Loucy (cell line): Measurements from ENCODE around the gene CCDC9.

Source experiments
- H2AFZ ChIP-seq: fragments of 200-600 bp; sonication (generic); 2 replicates; pipeline ENCODE4 v1.6.0; 2016; ENCODE audit warnings: antibody characterized with exemption, mild to moderate bottlenecking, low read length, moderate library complexity
- H3F3A ChIP-seq: fragments of 200-600 bp; 2 replicates; pipeline ENCODE4 v1.6.0; 2016; ENCODE audit warnings: antibody characterized with exemption, low read depth, mild to moderate bottlenecking
- H3K27me3 ChIP-seq: fragments of 200-600 bp; sonication (generic); 2 replicates; pipeline ENCODE4 v1.6.1; 2014; ENCODE audit warnings: low read length, mild to moderate bottlenecking; ENCODE audit not compliant: insufficient read depth, poor library complexity, severe bottlenecking
- H3K36me3 ChIP-seq: fragments of 200-600 bp; sonication (generic); 2 replicates; pipeline ENCODE4 v1.6.1; 2016; ENCODE audit warnings: low read length; ENCODE audit not compliant: insufficient read depth
- H3K4me1 ChIP-seq: fragments of 200-600 bp; sonication (generic); 2 replicates; pipeline ENCODE4 v1.5.1; 2014; ENCODE audit warnings: low read length, mild to moderate bottlenecking; ENCODE audit not compliant: insufficient read depth, poor library complexity, severe bottlenecking
- H3K4me2 ChIP-seq: fragments of 200-600 bp; sonication (generic); 2 replicates; pipeline ENCODE4 v1.6.0; 2014; ENCODE audit warnings: antibody characterized with exemption, low read length, low read depth, mild to moderate bottlenecking; ENCODE audit not compliant: poor library complexity, severe bottlenecking
- H3K4me3 ChIP-seq: fragments of 200-600 bp; sonication (generic); 2 replicates; pipeline ENCODE4 v1.5.1; 2014; ENCODE audit warnings: low read length, mild to moderate bottlenecking, mixed read lengths; ENCODE audit not compliant: poor library complexity, severe bottlenecking
- H3K79me2 ChIP-seq: fragments of 200-600 bp; sonication (generic); 2 replicates; pipeline ENCODE4 v1.6.1; 2014; ENCODE audit warnings: low read length; ENCODE audit not compliant: insufficient read depth
- H3K9ac ChIP-seq: fragments of 200-600 bp; sonication (generic); 2 replicates; pipeline ENCODE4 v1.6.0; 2014; ENCODE audit warnings: mild to moderate bottlenecking, low read depth, low read length, moderate library complexity; ENCODE audit not compliant: poor library complexity, severe bottlenecking
- H3K9me2 ChIP-seq: fragments of 200-600 bp; sonication (generic); replicated peaks from 2 replicates; pipeline ENCODE4 v1.6.1; 2016; ENCODE audit warnings: low read depth, low read length, mixed read lengths
- H3K9me3 ChIP-seq: fragments of 200-600 bp; sonication (generic); 2 replicates; pipeline ENCODE4 v1.6.1; 2014; ENCODE audit warnings: mild to moderate bottlenecking, antibody characterized with exemption, low read length, low read depth; ENCODE audit not compliant: insufficient read depth
- H4K20me1 ChIP-seq: fragments of 200-600 bp; sonication (generic); 2 replicates; pipeline ENCODE4 v1.6.0; 2014; ENCODE audit warnings: antibody characterized with exemption, low read length, mild to moderate bottlenecking; ENCODE audit not compliant: insufficient read depth, poor library complexity, severe bottlenecking
- CTCF ChIP-seq: fragments of 200-600 bp; sonication (generic); conservative IDR thresholded peaks from 2 replicates; pipeline ENCODE4 v1.5.1; 2014; ENCODE audit warnings: mild to moderate bottlenecking, antibody characterized with exemption, low read length
- EZH2phosphoT487 ChIP-seq: fragments of 200-600 bp; IDR thresholded peaks from 2 replicates; pipeline ENCODE4 v1.6.1; 2018; ENCODE audit warnings: antibody characterized with exemption, mild to moderate bottlenecking, moderate library complexity, borderline replicate concordance

CCDC9 gene

GRCh38 chr19:47210689-47211316 is 45.5 kb upstream of the CCDC9 start:
- peak overlapping the region; percentile 12 for H3K4me2 ChIP-seq
- H2AFZ ChIP-seq: no peak overlapping the region
- H3K4me1 ChIP-seq: peaks cover 2% of the 10 kb centered on the region
- no peaks in the 10 kb centered on the region for H3K9me2 ChIP-seq
- H3K36me3 ChIP-seq: peaks cover 56% of the 10 kb centered on the region; the same call in 1 of the 2 replicates
- no peaks in the 10 kb centered on the region for H4K20me1 ChIP-seq
- H3K4me3 ChIP-seq: no peak overlapping the region
- H3K27me3 ChIP-seq: no peaks in the 10 kb centered on the region
- no peaks in the 10 kb centered on the region for H3K9me3 ChIP-seq
- TF ChIP-seq EZH2phosphoT487 (no peak), CTCF (peak; percentile 85)
- peak overlapping the region; percentile 41 for H3K9ac ChIP-seq
- H3F3A ChIP-seq: peaks cover 5% of the 10 kb centered on the region; the same call in 1 of the 2 replicates
- no peaks in the 10 kb centered on the region for H3K79me2 ChIP-seq

GRCh38 chr19:47215581-47215980 is 40.7 kb upstream of the CCDC9 start:
- no peaks in the 10 kb centered on the region for H3K9me2 ChIP-seq
- no peaks in the 10 kb centered on the region for H3K79me2 ChIP-seq
- H3F3A ChIP-seq: no peaks in the 10 kb centered on the region
- peaks cover 10% of the 10 kb centered on the region; the same call in 1 of the 2 replicates for H3K36me3 ChIP-seq
- H3K4me2 ChIP-seq: no peak overlapping the region
- H3K4me3 ChIP-seq: no peak overlapping the region
- no peaks in the 10 kb centered on the region for H3K27me3 ChIP-seq
- H3K9me3 ChIP-seq: no peaks in the 10 kb centered on the region
- H3K9ac ChIP-seq: no peak overlapping the region
- H2AFZ ChIP-seq: no peak overlapping the region
- peaks cover 2% of the 10 kb centered on the region for H3K4me1 ChIP-seq
- TF ChIP-seq EZH2phosphoT487 (no peak), CTCF (no peak)
- no peaks in the 10 kb centered on the region for H4K20me1 ChIP-seq

- Histone ChIP-seq H3K9ac (no peak overlapping the region), H3K27me3 (no peaks in the 10 kb centered on the region), H3F3A (no peaks in the 10 kb centered on the region), H4K20me1 (no peaks in the 10 kb centered on the region), H3K36me3 (peaks cover 10% of the 10 kb centered on the region; the same call in 1 of the 2 replicates), H3K79me2 (no peaks in the 10 kb centered on the region), H3K9me3 (no peaks in the 10 kb centered on the region), H3K4me1 (peaks cover 6% of the 10 kb centered on the region), H2AFZ (no peak overlapping the region), H3K4me3 (no peak overlapping the region), H3K9me2 (no peaks in the 10 kb centered on the region), H3K4me2 (no peak overlapping the region)
- TF ChIP-seq EZH2phosphoT487: no peak
- no peak for TF ChIP-seq CTCF
Measured at GRCh38 chr19:47221080-47221841, 35.1 kb upstream of the CCDC9 start.
